Heart left ventricle (tissue), 16 donors: ENCODE measurements around the gene PTPRN2. TPM values are rescaled to one million over a fixed set of nuclear protein-coding genes. Genes with fewer than 3 reads are reported as not detected.

Experiments used
- ATAC-seq, 4 donors: fragments of 200-7000 bp; cut with Tn5 transposase; one replicate each; pipeline ENCODE4 v1.9.1; 2020 to 2022; ENCODE audit warnings: moderate library complexity in 4 of 4, mild to moderate bottlenecking in 3 of 4, moderate number of reproducible peaks in 1 of 4
- DNase-seq, 5 donors: peaks; one replicate each; pipeline ENCODE4 v3.0.0-alpha.2; 2020
- H3K27ac ChIP-seq, 12 donors: fragments of 200-600 bp; sonication (generic) in 4 of 12; one replicate each; pipeline versions ENCODE4 v1.5.0 to v1.8.0; 2016 to 2022; ENCODE audit warnings: mild to moderate bottlenecking in 2 of 12
- H3K27me3 ChIP-seq, 9 donors: fragments of 200-600 bp; sonication (generic) in 2 of 9; one replicate each; pipeline versions ENCODE4 v1.5.1 to v1.8.0; 2016 to 2022; ENCODE audit warnings: mild to moderate bottlenecking in 3 of 9
- H3K36me3 ChIP-seq, 9 donors: fragments of 200-600 bp; sonication (generic) in 2 of 9; one replicate each; pipeline versions ENCODE4 v1.5.0 to v1.8.0; 2018 to 2022; ENCODE audit warnings: mild to moderate bottlenecking in 2 of 9
- H3K4me1 ChIP-seq, 12 donors: fragments of 200-600 bp; sonication (generic) in 4 of 12; one replicate each; pipeline versions ENCODE4 v1.5.0 to v1.8.0; 2016 to 2022; ENCODE audit warnings: mild to moderate bottlenecking in 3 of 12
- H3K4me3 ChIP-seq, 12 donors: fragments of 200-600 bp; sonication (generic) in 4 of 12; one replicate each; pipeline versions ENCODE4 v1.5.0 to v1.8.0; 2017 to 2022; ENCODE audit warnings: mild to moderate bottlenecking in 9 of 12, moderate library complexity in 4 of 12
- H3K9me3 ChIP-seq, 12 donors: fragments of 200-600 bp; sonication (generic) in 4 of 12; one replicate each; pipeline versions ENCODE4 v1.5.0 to v1.8.0; 2016 to 2022; ENCODE audit warnings: mild to moderate bottlenecking in 1 of 12
- CTCF ChIP-seq, 12 donors: fragments of 200-600 bp; sonication (generic) in 4 of 12; IDR thresholded peaks; one replicate each; pipeline versions ENCODE4 v1.5.0 to v1.8.0; 2018 to 2022; ENCODE audit warnings: antibody characterized with exemption in 12 of 12, mild to moderate bottlenecking in 5 of 12
- POLR2A ChIP-seq, 2 donors: fragments of 450-650 bp; IDR thresholded peaks; one replicate each; pipeline ENCODE4 v1.6.1; 2017; ENCODE audit warnings: antibody characterized with exemption in 2 of 2, mild to moderate bottlenecking in 2 of 2, moderate library complexity in 2 of 2
- WGBS, 4 donors: extraction: QIAGEN DNeasy Blood & Tissue Kit in 2 of 4; methylation state at CpG; one replicate each; pipeline versions ENCODE4 v1.1.5 to v1.1.7; 2013 to 2018; 5-methylcytosine and 5-hydroxymethylcytosine counted together
- intact Hi-C, 10 donors: fragments of 100-400 bp; cut with DNase I; formaldehyde crosslinking; loops; one replicate each; pipeline versions ENCODE4 v1.11.1 to v1.14.2; 2022
- polyA plus RNA-seq, 2 donors: library from polyadenylated mRNA; stranded (reverse); fragments of 200-250 nt; gene quantifications; one replicate each; pipeline ENCODE4 v1.2.3, GENCODE V29; 2013
- total RNA-seq, 9 donors: library from RNA; depleted of rRNA in 2 of 9; stranded (reverse); fragments of >200 nt in 2 of 9; fragmentation: NEBNext Ultra II Directional in 3 of 9; extraction: Animal tissue kit (Norgen Biotek cat#: 25700) in 3 of 9; gene quantifications; one replicate each; pipeline versions ENCODE4 v1.1.0 to v1.2.4, GENCODE V29; 2016 to 2023
- donor health status: ischemic (EF 13 %, LVEDD 7.1; RV severe dilation, severe dysfunction).
- donor health status: healthy with polysubstance abuse.
- donor health status: DM: no; HTN: yes; CAD: no.
- donor health status: DM: no; HTN: no; CAD: no.
- donor health status: ischemic (EF 25% LVEDD 6.9; RV normal size, moderate dysfunction).
- donor health status: ischemic (EF 25% LVEDD 5.7; RV mildly dilated, moderate dysfunction).
- donor health status: healthy.
- donor health status: DM: yes; HTN: yes; CAD: no.
- donor health status: ischemic (EF 35%, LVEDD 5.7; RV mildly dilated, moderate dysfunction).
- donor health status: nonischemic (EF 11% LVEDD 7.7; RV severe dilation, severe dysfunction).
- donor health status: DM: yes; HTN: yes; CAD: no.
- donor health status: PGD.
- donor health status: ischemic (EF 29% LVEDD 5.4; RV normal size, mild dysfunction).
- donor health status: nonischemic (EF 23%, LVEDD 6.1; RV moderate dilation, normal function).

Gene PTPRN2
- total and polyA plus RNA-seq, 11 donors, result 0.61 to 2.3 (median 1.3) TPM

GRCh38 chr7:158108646-158109293, 478.9 kb downstream of the PTPRN2 start:
- WGBS, 4 donors, result 77 to 84% (median 80%) methylated on average over 4 of the region's 4 CpGs
- intact Hi-C loops, result no loop called here
- H3K9me3 ChIP-seq, result peaks cover 0 to 6% (median 0%) of the 10 kb centered on the region in 12 donors

DNA sequence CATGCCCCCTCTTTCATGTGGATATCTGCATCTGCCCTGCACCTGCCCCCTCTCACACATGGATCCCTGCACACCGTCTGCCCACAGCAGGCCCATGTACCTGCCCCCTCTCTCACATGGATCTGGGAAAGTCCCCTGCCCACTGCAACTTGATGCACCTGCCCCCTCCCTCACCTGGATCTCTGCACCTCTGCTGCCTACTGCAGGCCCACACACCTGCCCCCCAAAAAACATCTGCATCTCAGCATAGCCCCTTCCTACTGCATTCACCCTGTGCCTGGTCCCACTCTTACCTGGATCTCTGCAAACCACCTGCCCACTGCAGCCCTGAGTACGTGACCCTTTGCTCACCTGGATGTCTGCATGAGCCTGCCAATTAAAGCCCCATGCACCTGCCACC, 479.8 kb downstream of the PTPRN2 start:
- H3K4me1 ChIP-seq, result no peaks in the 10 kb centered on the region
- WGBS, 4 donors, result 77 to 92% (median 80%) methylated on average over 2 of the region's 2 CpGs
- TF ChIP-seq POLR2A (IDR thresholded peaks at IDR 0.05) (no peak), CTCF (IDR thresholded peaks at IDR 0.05) (no peak)
- no peaks in the 10 kb centered on the region for H3K36me3 ChIP-seq
- peaks cover 0 to 11% (median 0%) of the 10 kb centered on the region in 9 donors for H3K27me3 ChIP-seq
- DNase-seq (no peak), ATAC-seq (no peak)
- no peak overlapping the region for H3K27ac ChIP-seq
- H3K4me3 ChIP-seq, result no peak overlapping the region
- intact Hi-C loops, result no loop called here
- H3K9me3 ChIP-seq, result peaks cover 0 to 6% (median 0%) of the 10 kb centered on the region in 12 donors

More at GRCh38 chr7:158108646-158109293, 478.9 kb downstream of the PTPRN2 start:
- TF ChIP-seq POLR2A (IDR thresholded peaks at IDR 0.05) (no peak), CTCF (IDR thresholded peaks at IDR 0.05) (no peak)
- DNase-seq, result no peak
- no peaks in the 10 kb centered on the region for H3K36me3 ChIP-seq
- ATAC-seq, result no peak
- H3K27me3 ChIP-seq, result peaks cover 0 to 11% (median 0%) of the 10 kb centered on the region in 9 donors
- no peaks in the 10 kb centered on the region for H3K4me1 ChIP-seq
- no peak overlapping the region for H3K4me3 ChIP-seq
- no peak overlapping the region for H3K27ac ChIP-seq

DNA sequence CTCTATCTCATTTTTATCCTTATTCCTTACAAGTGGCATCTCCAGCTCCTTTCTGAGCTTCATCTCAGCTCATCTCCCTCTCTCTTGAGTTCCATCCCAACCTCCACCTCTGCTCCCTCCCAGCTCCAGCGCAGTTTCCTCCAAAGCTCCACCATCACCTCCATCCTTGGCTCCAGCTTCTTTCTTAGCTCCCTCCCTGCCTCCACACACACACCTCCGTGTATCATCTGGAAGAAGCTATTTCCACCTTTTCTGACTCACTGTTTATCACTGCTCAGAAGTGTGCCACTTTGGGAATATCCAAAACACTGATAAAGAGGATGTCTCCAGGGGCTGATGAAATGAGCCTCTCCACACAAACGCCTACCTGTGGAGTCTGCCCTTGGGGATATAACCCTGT, 481.4 kb downstream of the PTPRN2 start:
- TF ChIP-seq POLR2A (IDR thresholded peaks at IDR 0.05) (no peak), CTCF (IDR thresholded peaks at IDR 0.05) (no peak)
- no peak for ATAC-seq
- no peaks in the 10 kb centered on the region for H3K4me1 ChIP-seq
- DNase-seq, result no peak
- no peak overlapping the region for H3K27ac ChIP-seq
- H3K9me3 ChIP-seq, result no peaks in the 10 kb centered on the region
- intact Hi-C loops, result no loop called here
- H3K36me3 ChIP-seq, result no peaks in the 10 kb centered on the region
- no peak overlapping the region for H3K4me3 ChIP-seq
- H3K27me3 ChIP-seq, result peaks cover 0 to 11% (median 0%) of the 10 kb centered on the region in 9 donors
- 59 to 66% (median 65%) methylated on average over 3 of the region's 3 CpGs for WGBS, 4 donors

DNA sequence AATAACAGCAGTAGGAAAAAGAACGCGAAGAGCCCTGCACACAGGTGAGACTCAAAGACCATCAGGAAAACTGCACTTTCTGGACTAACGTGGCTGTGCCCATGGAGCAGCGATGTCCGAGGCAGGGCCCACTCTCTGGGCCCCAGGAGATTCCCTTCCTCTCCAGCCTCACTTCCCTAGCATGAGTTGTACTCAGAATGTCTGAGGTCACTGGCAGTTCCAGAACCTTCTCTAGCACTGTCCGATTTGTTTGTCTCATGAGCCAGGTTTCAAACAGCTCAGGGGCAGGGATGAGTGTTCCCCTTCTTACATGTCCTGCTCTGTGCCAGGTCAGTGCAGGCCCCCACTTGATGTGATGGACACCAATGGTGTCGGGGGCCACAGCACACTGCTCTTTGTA, 484.2 kb downstream of the PTPRN2 start:
- intact Hi-C loops, result no loop called here
- Histone ChIP-seq H3K4me1 (no peaks in the 10 kb centered on the region), H3K27ac (no peak overlapping the region), H3K4me3 (no peak overlapping the region), H3K36me3 (no peaks in the 10 kb centered on the region), H3K27me3 (peaks cover 0 to 11% (median 0%) of the 10 kb centered on the region in 9 donors), H3K9me3 (no peaks in the 10 kb centered on the region)
- ATAC-seq (no peak), DNase-seq (peak in 1 of 5 donors; percentile 2)
- 83 to 92% (median 87%) methylated on average over 7 of the region's 7 CpGs for WGBS, 4 donors
- TF ChIP-seq CTCF (IDR thresholded peaks at IDR 0.05) (no peak), POLR2A (IDR thresholded peaks at IDR 0.05) (no peak)
